SK-N-SH treated with all-trans-retinoic acid at 6 μM for 48 hours (cell line): Measurements from ENCODE around the gene KRTAP13-1.

Experiments used
- ARNTL ChIP-seq: fragments of 450-650 bp; formaldehyde crosslinking; IDR thresholded peaks from 2 replicates; pipeline ENCODE4 v1.5.0; 2020; ENCODE audit warnings: low read depth, mild to moderate bottlenecking, moderate library complexity, borderline replicate concordance
- ISL1 ChIP-seq: fragments of 250-450 bp; sonication (Bioruptor Pico); IDR thresholded peaks from 2 replicates; pipeline ENCODE4 v2.1.2; 2022; ENCODE audit warnings: mild to moderate bottlenecking, moderate library complexity
- RARB ChIP-seq: fragments of 250-450 bp; sonication (Bioruptor Pico); IDR thresholded peaks from 2 replicates; pipeline ENCODE4 v1.8.0; 2021; ENCODE audit warnings: mild to moderate bottlenecking, moderate library complexity
- TSHZ2 ChIP-seq: fragments of 250-450 bp; sonication (Bioruptor Pico); IDR thresholded peaks from 2 replicates; pipeline ENCODE4 v1.5.0; 2020; ENCODE audit warnings: mild to moderate bottlenecking, moderate library complexity
- ZFP3 ChIP-seq: fragments of 250-450 bp; sonication (Bioruptor Pico); IDR thresholded peaks from 2 replicates; pipeline ENCODE4 v1.5.0; 2020; ENCODE audit warnings: mild to moderate bottlenecking, moderate library complexity
- ZFP30 ChIP-seq: fragments of 450-650 bp; formaldehyde crosslinking; IDR thresholded peaks from 2 replicates; pipeline ENCODE4 v1.5.0; 2022; ENCODE audit warnings: mild to moderate bottlenecking, moderate library complexity
- ZNF8 ChIP-seq: fragments of 450-650 bp; formaldehyde crosslinking; IDR thresholded peaks from 2 replicates; pipeline ENCODE4 v1.5.0; 2020; ENCODE audit warnings: mild to moderate bottlenecking, moderate library complexity
- TF ChIP-seq, protein P1 (sequence below): fragments of 250-450 bp; sonication (Bioruptor Pico); IDR thresholded peaks from 2 replicates; pipeline ENCODE4 v1.5.1; 2021; ENCODE audit warnings: mild to moderate bottlenecking, moderate library complexity

DNA sequence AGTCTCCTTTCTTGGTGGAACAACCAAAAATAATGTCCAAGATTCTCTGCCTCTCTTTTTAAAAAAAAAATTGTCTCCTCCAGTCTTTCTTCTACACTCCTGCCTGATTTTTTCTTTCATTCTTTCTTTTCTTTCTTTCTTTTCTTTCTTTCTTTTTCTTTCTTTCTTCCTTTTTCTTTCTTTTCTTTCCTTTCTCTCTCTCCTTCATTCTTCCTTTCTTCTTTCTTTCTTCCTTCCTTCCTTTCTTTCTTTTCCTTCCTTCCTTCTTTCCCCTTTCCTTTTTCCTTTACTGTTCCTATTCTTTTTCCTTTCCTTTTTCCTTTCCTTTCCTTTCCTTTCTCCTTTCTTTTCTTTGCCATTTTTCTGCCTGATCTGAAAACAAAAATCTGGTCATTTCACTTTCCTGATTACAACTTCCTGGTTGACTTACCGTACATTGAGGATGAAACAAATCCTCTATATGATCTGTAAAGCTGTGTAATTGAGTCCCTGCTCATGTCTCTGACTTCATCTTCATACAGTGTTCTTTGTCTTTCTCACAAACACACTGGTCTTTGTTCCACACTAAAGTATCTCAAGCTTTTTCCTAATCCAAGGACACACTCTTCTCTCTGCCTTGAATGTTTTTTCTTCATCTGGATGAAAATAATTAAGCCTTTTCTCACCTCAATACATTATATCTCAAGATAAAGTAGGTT, 41.4 kb upstream of the KRTAP13-1 start:
- TF ChIP-seq ARNTL (CRISPR knock-in tag) = no peak
- no peak for TF ChIP-seq ZNF8 (CRISPR knock-in tag)
- no peak for TF ChIP-seq ISL1 (CRISPR knock-in tag)
- TF ChIP-seq, protein P1, sequence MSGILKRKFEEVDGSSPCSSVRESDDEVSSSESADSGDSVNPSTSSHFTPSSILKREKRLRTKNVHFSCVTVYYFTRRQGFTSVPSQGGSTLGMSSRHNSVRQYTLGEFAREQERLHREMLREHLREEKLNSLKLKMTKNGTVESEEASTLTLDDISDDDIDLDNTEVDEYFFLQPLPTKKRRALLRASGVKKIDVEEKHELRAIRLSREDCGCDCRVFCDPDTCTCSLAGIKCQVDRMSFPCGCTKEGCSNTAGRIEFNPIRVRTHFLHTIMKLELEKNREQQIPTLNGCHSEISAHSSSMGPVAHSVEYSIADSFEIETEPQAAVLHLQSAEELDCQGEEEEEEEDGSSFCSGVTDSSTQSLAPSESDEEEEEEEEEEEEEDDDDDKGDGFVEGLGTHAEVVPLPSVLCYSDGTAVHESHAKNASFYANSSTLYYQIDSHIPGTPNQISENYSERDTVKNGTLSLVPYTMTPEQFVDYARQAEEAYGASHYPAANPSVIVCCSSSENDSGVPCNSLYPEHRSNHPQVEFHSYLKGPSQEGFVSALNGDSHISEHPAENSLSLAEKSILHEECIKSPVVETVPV (CRISPR knock-in tag) = no peak
- TF ChIP-seq ZFP30 (CRISPR knock-in tag) = no peak
- no peak for TF ChIP-seq ZFP3
- no peak for TF ChIP-seq RARB (CRISPR knock-in tag)
- TF ChIP-seq TSHZ2 (CRISPR knock-in tag) = no peak
